MCF 10A (cell line): ENCODE measurements around the gene ODAPH. TPM values are rescaled to one million over a fixed set of nuclear protein-coding genes. Genes with fewer than 3 reads are reported as not detected.
"Not testable (repeated sequence)": the region's sequence is repeated elsewhere in the genome, so short reads cannot be mapped to it uniquely, and the experiment has no call there.

Source experiments
- BruUV-seq: library from RNA; stranded (reverse); fragments of 400-500 nt; replicated peaks from 2 replicates; lab custom pipeline; 2021; lab: Mats Ljungman, UMichigan
- CTCF ChIA-PET: fragments of 300-600 bp; sonication (Branson Sonifier 250); formaldehyde crosslinking; extraction: SDS; loops from one replicate; lab custom pipeline; 2021; ENCODE audit warnings: antibody characterized with exemption, inconsistent platforms; lab: Yijun Ruan, JAX
- POLR2A ChIA-PET: fragments of 300-600, 350-650 bp; sonication (Branson Sonifier 250); formaldehyde crosslinking; extraction: SDS; loops from one replicate; lab custom pipeline; 2020; ENCODE audit warnings: antibody characterized with exemption, inconsistent platforms; lab: Yijun Ruan, JAX
- DNase-seq: peaks from one replicate; pipeline ENCODE4 v3.0.0-alpha.2; 2018; ENCODE audit not compliant: unreplicated experiment
- H3K27ac Mint-ChIP-seq: one replicate; pipeline ENCODE4 v1.8.0; 2022; ENCODE audit warnings: mild to moderate bottlenecking, low read depth, mixed read lengths; ENCODE audit not compliant: unreplicated experiment
- H3K27me3 Mint-ChIP-seq: one replicate; pipeline ENCODE4 v1.8.0; 2022; ENCODE audit warnings: mixed read lengths; ENCODE audit not compliant: insufficient read depth, unreplicated experiment
- H3K36me3 Mint-ChIP-seq: one replicate; pipeline ENCODE4 v1.8.0; 2022; ENCODE audit warnings: mild to moderate bottlenecking, moderate library complexity, mixed read lengths; ENCODE audit not compliant: insufficient read depth, unreplicated experiment
- H3K4me1 Mint-ChIP-seq: one replicate; pipeline ENCODE4 v1.8.0; 2022; ENCODE audit warnings: mixed read lengths; ENCODE audit not compliant: insufficient read depth, unreplicated experiment
- H3K4me3 Mint-ChIP-seq: one replicate; pipeline ENCODE4 v1.8.0; 2022; ENCODE audit warnings: mild to moderate bottlenecking, moderate library complexity, mixed read lengths; ENCODE audit not compliant: unreplicated experiment
- H3K9me3 Mint-ChIP-seq: one replicate; pipeline ENCODE4 v1.8.0; 2022; ENCODE audit warnings: mixed read lengths; ENCODE audit not compliant: unreplicated experiment
- CTCF ChIP-seq: fragments of 200-600 bp; IDR thresholded peaks from one replicate; pipeline ENCODE4 v1.8.0; 2022; ENCODE audit warnings: antibody characterized with exemption, mild to moderate bottlenecking; ENCODE audit not compliant: unreplicated experiment
- intact Hi-C: fragments of 100-400 bp; cut with micrococcal nuclease; formaldehyde crosslinking; loops from 2 replicates; pipeline ENCODE4 v1.14.1; 2022
- total RNA-seq: library from RNA; stranded (reverse); gene quantifications from 2 replicates; pipeline ENCODE4 v1.2.3, GENCODE V29; 2022

ODAPH gene
- total RNA-seq, 1 experiment from 2014 or later: not detected

GRCh38 chr4:75542824-75543223 is 13.0 kb upstream of the ODAPH start:
- H3K27ac Mint-ChIP-seq: no peak overlapping the region
- no peaks in the 10 kb centered on the region for H3K27me3 Mint-ChIP-seq
- POLR2A ChIA-PET: interaction anchor here (0.7 to 1.5 kb wide), 5 partner anchors 8 to 30 kb away, joined by 3 to 4 read pairs (median 3); partner anchors contain the start of genes ODAPH, RCHY1 and THAP6

GRCh38 chr4:75544220-75544619 is 11.6 kb upstream of the ODAPH start:
- POLR2A ChIA-PET: interaction anchor here (0.6 to 1.0 kb wide), 2 partner anchors 30 to 684 kb away, joined by 3 to 4 read pairs; partner anchors contain the start of genes RCHY1 and THAP6
- H3K27ac Mint-ChIP-seq, H3K27me3 Mint-ChIP-seq, H3K9me3 Mint-ChIP-seq, H3K4me1 Mint-ChIP-seq, BruUV-seq, intact Hi-C loops, H3K4me3 Mint-ChIP-seq, H3K36me3 Mint-ChIP-seq, CTCF ChIA-PET: not testable (repeated sequence)
- peak; percentile 23 for DNase-seq

More at GRCh38 chr4:75542824-75543223, 13.0 kb upstream of the ODAPH start:
- peak; percentile 27 for DNase-seq
- H3K36me3 Mint-ChIP-seq: no peaks in the 10 kb centered on the region
- no peak overlapping the region for H3K4me3 Mint-ChIP-seq
- no TSS peak for BruUV-seq
- peaks cover 6% of the 10 kb centered on the region for H3K4me1 Mint-ChIP-seq
- intact Hi-C loops: no loop called here
- peaks cover 8% of the 10 kb centered on the region for H3K9me3 Mint-ChIP-seq
- TF ChIP-seq CTCF: no peak
- CTCF ChIA-PET: no interaction called here

- no peak overlapping the region for H3K27ac Mint-ChIP-seq
- peaks cover 6% of the 10 kb centered on the region for H3K4me1 Mint-ChIP-seq
- no TSS peak for BruUV-seq
- POLR2A ChIA-PET: interaction anchor here (1.2 to 1.4 kb wide), 2 partner anchors 11 to 30 kb away, joined by 3 to 5 read pairs; partner anchors contain the start of genes ODAPH, RCHY1 and THAP6
- DNase-seq: no peak
- intact Hi-C loops: no loop called here
- no peaks in the 10 kb centered on the region for H3K27me3 Mint-ChIP-seq
- H3K4me3 Mint-ChIP-seq: no peak overlapping the region
- H3K9me3 Mint-ChIP-seq: no peaks in the 10 kb centered on the region
- H3K36me3 Mint-ChIP-seq: no peaks in the 10 kb centered on the region
- CTCF ChIA-PET: no interaction called here
- no peak for TF ChIP-seq CTCF
These were observed 11.0 kb upstream of the ODAPH start for GRCh38 chr4:75544870-75545269.

- TF ChIP-seq CTCF: no peak
- no peaks in the 10 kb centered on the region for H3K9me3 Mint-ChIP-seq
- DNase-seq: no peak
- no peak overlapping the region for H3K27ac Mint-ChIP-seq
- POLR2A ChIA-PET: interaction anchor here (1.2 to 1.4 kb wide), 2 partner anchors 11 to 31 kb away, joined by 3 to 5 read pairs; partner anchors contain the start of genes ODAPH, RCHY1 and THAP6
- H3K27me3 Mint-ChIP-seq: no peaks in the 10 kb centered on the region
- intact Hi-C loops: no loop called here
- CTCF ChIA-PET: interaction anchor here (1.6 kb wide), 1 partner anchor 10 kb away, joined by 6 read pairs; the partner anchor contains the start of gene ODAPH
- H3K36me3 Mint-ChIP-seq: no peaks in the 10 kb centered on the region
- H3K4me3 Mint-ChIP-seq: no peak overlapping the region
- no TSS peak for BruUV-seq
- H3K4me1 Mint-ChIP-seq: peaks cover 6% of the 10 kb centered on the region
These were observed 10.3 kb upstream of the ODAPH start for GRCh38 chr4:75545526-75545925.
